Hippocampal formation (tissue), 2 donors: ENCODE results near the gene DGKQ.
"Not testable (repeated sequence)": the region's sequence is repeated elsewhere in the genome, so short reads cannot be mapped to it uniquely, and the experiment has no call there.

Experiments
- DNase-seq, 2 donors: peaks; one replicate each; lab custom pipeline; 2025; lab: John Stamatoyannopoulos, UW

The DGKQ gene

GRCh38 chr4:925171-925570, 48.2 kb downstream of the DGKQ start:
- DNase-seq, result no peak

DNA sequence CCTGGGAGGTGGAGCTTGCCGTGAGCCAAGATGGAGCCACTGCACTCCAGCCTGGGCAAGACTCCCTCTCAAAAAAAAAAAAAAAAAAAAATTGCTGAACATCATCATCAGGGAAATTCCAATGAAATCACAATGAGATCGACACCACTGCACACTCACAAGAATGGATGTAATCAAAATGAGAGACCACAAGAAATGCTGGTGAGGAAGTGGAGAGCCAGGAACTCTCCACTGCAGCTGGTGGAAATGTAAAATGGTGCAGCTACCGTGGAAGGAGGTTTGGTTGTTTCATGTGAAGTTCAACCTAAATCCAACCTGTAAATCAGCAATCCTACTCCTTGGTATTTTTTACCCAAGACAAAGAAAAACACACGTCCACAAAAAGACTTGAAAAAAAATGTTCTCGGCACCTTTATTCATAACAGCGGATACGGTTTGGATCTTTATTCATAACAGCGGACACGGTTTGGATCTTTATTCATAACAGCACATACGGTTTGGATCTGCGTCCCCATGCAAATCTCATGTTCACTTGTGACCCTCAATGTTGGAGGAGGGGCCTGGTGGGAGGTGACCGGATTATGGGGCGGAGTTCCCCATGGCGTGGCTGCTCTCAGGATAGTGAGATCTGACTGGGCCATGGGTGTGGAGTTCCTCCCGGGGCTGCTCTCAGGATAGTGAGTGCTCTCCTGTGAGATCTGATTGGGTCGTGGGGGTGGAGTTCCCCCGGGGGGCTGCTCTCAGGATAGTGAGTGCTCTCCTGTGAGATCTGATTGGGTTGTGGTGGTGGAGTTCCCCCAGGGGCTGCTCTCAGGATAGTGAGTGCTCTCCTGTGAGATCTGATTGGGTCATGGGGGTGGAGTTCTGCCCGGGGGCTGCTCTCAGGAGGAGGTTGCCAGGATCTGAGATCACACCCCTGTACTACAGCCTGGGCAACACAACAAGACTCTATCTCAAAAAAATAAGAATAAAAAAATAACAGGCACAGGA, 49.0 kb downstream of the DGKQ start:
- DNase-seq, result no peak

- no peak for DNase-seq
These were observed 51.5 kb downstream of the DGKQ start for GRCh38 chr4:921830-922331.

DNA sequence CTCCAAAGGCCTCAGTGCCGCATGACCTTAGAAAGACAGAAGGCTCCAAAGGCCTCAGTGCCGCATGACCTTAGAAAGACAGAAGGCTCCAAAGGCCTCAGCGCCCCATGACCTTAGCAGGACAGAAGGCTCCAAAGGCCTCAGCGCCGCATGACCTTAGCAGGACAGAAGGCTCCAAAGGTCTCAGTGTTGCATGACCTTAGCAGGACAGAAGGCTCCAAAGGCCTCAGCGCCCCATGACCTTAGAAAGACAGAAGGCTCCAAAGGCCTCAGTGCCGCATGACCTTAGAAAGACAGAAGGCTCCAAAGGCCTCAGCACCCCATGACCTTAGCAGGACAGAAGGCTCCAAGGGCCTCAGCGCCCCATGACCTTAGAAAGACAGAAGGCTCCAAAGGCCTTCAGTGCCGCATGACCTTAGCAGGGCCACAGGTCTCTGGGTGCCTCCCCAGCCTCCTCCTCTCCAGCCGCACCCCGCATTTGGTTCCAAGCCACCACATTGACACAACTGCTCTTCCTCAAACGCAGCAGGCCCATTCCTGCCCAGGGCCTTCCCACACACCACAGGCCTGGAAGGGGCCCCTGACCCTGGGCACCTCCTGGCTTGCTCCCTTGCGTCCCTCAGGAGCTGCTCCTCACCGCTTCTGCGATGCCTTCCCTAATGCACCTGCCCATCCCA, 54.2 kb downstream of the DGKQ start:
- not testable (repeated sequence) for DNase-seq

DNA sequence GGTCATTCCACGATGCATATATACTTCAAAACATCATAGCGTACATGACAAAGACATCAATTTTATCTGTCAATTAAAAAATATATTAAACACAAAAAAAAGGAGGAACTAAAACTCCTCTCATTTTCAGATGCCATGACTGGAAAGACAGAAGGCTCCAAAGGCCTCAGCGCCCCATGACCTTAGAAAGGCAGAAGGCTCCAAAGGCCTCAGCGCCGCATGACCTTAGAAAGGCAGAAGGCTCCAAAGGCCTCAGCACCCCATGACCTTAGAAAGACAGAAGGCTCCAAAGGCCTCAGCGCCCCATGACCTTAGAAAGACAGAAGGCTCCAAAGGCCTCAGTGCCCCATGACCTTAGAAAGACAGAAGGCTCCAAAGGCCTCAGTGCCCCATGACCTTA, 54.8 kb downstream of the DGKQ start:
- not testable (repeated sequence) for DNase-seq

- no peak for DNase-seq
These were observed 55.4 kb downstream of the DGKQ start for GRCh38 chr4:917992-918391.

- no peak for DNase-seq
These were observed 55.9 kb downstream of the DGKQ start for GRCh38 chr4:917466-917865.

GRCh38 chr4:915595-915994, 57.8 kb downstream of the DGKQ start:
- no peak for DNase-seq

DNA sequence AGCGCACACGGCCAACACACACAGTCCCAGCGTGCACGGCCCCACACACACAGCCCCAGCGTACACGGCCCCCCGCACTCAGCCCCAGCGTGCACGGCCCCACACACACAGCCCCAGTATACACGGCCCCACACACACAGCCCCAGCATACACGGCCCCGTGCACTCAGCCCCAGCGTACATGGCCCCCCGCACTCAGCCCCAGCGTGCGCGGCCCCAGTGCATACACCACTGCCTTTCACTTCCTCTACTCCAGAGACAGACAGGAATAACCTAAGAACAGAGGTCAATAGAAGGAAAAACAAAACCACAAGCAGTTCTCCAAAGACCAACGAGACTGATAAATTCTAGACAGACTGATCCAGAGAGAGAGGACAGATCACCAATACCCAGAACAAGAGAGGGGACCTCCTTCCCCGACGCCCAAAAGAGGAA, 58.3 kb downstream of the DGKQ start:
- no peak for DNase-seq

DNA sequence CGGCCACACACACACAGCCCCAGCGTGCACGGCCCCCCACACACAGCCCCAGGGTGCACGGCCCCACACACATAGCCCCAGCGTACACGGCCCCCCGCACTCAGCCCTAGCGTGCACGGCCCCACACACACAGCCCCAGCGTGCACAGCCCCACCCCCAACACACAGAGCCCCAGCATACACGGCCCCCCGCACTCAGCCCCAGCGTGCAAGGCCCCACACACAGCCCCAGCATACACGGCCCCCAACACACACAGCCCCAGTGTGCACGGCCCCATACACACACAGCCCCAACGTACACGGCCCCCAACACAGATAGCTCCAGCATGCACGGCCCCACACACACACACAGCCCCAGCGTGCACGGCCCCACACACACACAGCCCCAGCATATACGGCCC, 58.8 kb downstream of the DGKQ start:
- DNase-seq, result no peak

DNA sequence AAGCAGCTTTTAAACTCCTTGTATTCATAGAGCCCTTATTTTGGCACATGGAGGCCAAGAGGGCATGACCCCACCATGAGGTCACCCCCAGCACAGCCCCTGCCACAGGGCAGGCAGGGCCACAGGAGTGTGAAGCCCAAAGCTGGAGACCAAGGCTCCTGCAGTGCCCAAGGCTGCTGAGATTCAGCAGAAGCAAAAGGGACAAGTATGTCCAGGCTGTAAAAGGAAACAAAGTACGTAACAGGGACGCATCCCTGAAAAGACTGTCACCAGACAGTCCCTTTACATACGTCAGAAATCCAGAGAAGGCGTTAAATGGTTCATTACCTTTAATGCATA, 60.1 kb downstream of the DGKQ start:
- DNase-seq, result no peak

DNA sequence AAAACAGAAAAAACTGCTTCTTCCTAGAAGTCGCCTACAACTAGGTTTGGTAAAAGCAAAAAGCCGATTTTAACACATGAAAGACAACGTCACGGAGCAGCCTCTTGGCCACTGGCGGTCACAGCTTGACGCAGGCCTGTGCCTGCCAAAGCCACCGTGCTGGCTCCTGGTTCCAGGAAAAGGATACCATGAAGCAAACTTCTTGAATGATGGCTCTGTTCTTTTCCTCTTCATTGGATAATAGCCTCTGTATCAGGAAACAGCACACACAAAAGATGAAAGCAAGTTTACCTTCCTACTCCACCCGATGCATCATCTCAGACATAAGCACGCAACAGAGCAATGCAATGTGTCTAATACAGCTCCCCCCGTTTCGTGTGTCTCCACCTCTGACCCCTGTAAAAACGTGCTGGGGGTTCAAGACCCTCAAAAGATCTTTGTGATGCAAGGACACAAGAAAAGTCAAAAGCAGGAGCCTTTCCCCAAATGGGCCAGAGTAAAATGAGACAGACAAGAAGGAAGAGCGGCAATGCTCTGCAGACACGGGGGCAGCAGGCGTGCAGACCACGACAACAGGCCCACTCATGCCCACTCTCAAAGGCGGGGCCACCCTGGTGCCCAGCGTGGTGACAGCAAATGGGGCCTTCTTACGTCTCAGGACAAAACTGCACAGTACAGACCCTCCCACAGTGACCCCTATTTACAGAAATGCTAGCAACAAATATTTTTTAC, 60.7 kb downstream of the DGKQ start:
- peak in 1 of 2 donors; percentile 33 for DNase-seq

- DNase-seq, result no peak
These were observed 61.4 kb downstream of the DGKQ start for GRCh38 chr4:911871-912490.

DNA sequence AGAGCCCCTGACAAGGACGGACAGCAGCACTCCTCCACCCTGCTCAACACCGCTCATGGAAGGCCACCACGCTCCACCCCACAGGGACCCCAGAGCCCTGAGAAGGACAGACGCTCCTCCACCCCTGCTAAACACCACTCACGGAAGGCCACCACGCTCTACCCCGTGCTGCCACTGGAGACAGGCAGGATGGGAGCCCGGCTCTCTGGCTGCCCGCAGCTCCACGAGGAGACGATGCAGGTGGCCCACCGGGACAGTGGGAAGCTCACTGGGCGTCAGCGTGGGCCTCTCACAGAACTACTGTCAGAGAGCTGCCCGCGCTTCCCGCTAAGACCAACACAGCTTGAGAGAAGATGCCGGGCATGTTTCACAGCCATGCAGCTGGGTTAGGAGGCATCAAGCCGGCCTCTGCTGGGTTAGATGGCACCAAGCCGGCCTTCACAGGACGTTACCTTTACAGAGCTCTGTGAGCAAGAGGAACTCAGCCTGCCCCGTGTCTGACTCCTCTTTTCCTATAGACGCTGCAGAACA, 62.1 kb downstream of the DGKQ start:
- no peak for DNase-seq

- DNase-seq, result no peak
These were observed 62.8 kb downstream of the DGKQ start for GRCh38 chr4:910366-911091.

DNA sequence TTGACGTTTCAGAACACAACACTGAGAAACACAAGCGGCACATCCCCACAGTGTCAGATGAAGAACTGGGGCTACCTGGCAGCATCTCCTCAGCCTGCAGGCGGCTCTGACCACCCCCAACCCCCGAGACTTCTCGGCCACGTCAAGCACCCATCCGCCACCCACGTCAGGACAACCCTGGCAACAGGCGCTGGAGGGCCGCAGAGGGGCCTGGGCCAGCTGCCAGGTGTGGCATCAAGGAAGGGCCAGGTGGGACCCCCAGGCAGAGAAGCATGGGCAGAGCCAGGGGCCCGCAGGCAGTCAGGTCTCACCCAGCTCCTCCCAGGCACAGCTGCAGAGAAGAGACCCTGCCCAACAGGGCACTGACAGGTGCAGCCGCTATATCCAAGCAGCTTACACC, 63.5 kb downstream of the DGKQ start:
- no peak for DNase-seq

GRCh38 chr4:909131-909571, 64.2 kb downstream of the DGKQ start:
- no peak for DNase-seq
